A673 (cell line): Measurements from ENCODE around the gene KIAA1549. TPM values are rescaled to one million over a fixed set of nuclear protein-coding genes. Genes with fewer than 3 reads are reported as not detected.

ENCODE experiments used
- BruUV-seq: library from RNA; stranded (reverse); fragments of 400-500 nt; replicated peaks from 2 replicates; lab custom pipeline; 2021; lab: Mats Ljungman, UMichigan
- CTCF ChIA-PET: fragments of 300-600 bp; sonication (Branson Sonifier 250); formaldehyde crosslinking; loops from one replicate; lab custom pipeline; 2022; ENCODE audit warnings: antibody characterized with exemption; lab: Charles Lee
- POLR2A ChIA-PET: fragments of 300-600 bp; sonication (Branson Sonifier 250); formaldehyde crosslinking; loops from one replicate; lab custom pipeline; 2022; ENCODE audit warnings: antibody characterized with exemption; ENCODE audit not compliant: low non-redundant PET; lab: Charles Lee
- DNase-seq: peaks from one replicate; pipeline ENCODE4 v3.0.0-alpha.2; 2015; ENCODE audit warnings: low spot score
- H3K27ac ChIP-seq: fragments of 200-600 bp; sonication (generic); 2 replicates; pipeline ENCODE4 v1.5.1; 2016; ENCODE audit warnings: mixed run types, low read depth, mild to moderate bottlenecking, mixed read lengths, antibody characterized with exemption, low read length; ENCODE audit not compliant: poor library complexity, severe bottlenecking
- H3K27me3 ChIP-seq: fragments of 200-600 bp; sonication (generic); replicated peaks from 2 replicates; pipeline ENCODE4 v1.6.1; 2017; ENCODE audit warnings: mixed run types, low read depth, mild to moderate bottlenecking, mixed read lengths, antibody characterized with exemption, low read length; ENCODE audit not compliant: insufficient read depth, poor library complexity
- H3K36me3 ChIP-seq: fragments of 200-600 bp; sonication (generic); 2 replicates; pipeline ENCODE4 v1.6.1; 2016; ENCODE audit warnings: mixed run types, mild to moderate bottlenecking, mixed read lengths, antibody characterized with exemption, low read length; ENCODE audit not compliant: insufficient read depth, poor library complexity, severe bottlenecking
- H3K4me1 ChIP-seq: fragments of 200-600 bp; sonication (generic); 2 replicates; pipeline ENCODE4 v1.6.1; 2017; ENCODE audit warnings: mixed run types, mild to moderate bottlenecking, mixed read lengths, antibody characterized with exemption, low read length; ENCODE audit not compliant: insufficient read depth, poor library complexity, severe bottlenecking
- H3K4me3 ChIP-seq: fragments of 200-600 bp; sonication (generic); 2 replicates; pipeline ENCODE4 v1.5.1; 2016; ENCODE audit warnings: low read depth, mixed run types, mild to moderate bottlenecking, mixed read lengths, low read length; ENCODE audit not compliant: poor library complexity, severe bottlenecking
- H3K9me3 ChIP-seq: fragments of 200-600 bp; sonication (generic); 2 replicates; pipeline ENCODE4 v1.6.1; 2016; ENCODE audit warnings: mixed run types, low read depth, mild to moderate bottlenecking, mixed read lengths, antibody characterized with exemption, low read length; ENCODE audit not compliant: poor library complexity, severe bottlenecking
- EZH2 ChIP-seq: fragments of 200-600 bp; sonication (generic); IDR thresholded peaks from 2 replicates; pipeline ENCODE4 v1.6.1; 2017; ENCODE audit warnings: borderline replicate concordance, low read depth, mild to moderate bottlenecking, mixed read lengths, antibody characterized with exemption, low read length; ENCODE audit not compliant: poor library complexity, severe bottlenecking
- intact Hi-C: fragments of 100-400 bp; cut with micrococcal nuclease; formaldehyde crosslinking; loops from one replicate; pipeline ENCODE4 v1.10.0; 2022; ENCODE audit not compliant: unreplicated experiment
- total RNA-seq: library from RNA; stranded (reverse); gene quantifications from 2 replicates; pipeline ENCODE4 v1.2.3, GENCODE V29; 2021
- TF ChIP-seq, protein P1 (sequence below): fragments of 300-800, 200-600 bp; sonication (generic); conservative IDR thresholded peaks from 2 replicates; pipeline ENCODE4 v1.5.1; 2017; ENCODE audit warnings: low read depth, mild to moderate bottlenecking, antibody characterized with exemption, low read length, moderate library complexity, mixed read lengths

The KIAA1549 gene
- total RNA-seq, 1 experiment from 2014 or later, result 2.5 TPM

DNA sequence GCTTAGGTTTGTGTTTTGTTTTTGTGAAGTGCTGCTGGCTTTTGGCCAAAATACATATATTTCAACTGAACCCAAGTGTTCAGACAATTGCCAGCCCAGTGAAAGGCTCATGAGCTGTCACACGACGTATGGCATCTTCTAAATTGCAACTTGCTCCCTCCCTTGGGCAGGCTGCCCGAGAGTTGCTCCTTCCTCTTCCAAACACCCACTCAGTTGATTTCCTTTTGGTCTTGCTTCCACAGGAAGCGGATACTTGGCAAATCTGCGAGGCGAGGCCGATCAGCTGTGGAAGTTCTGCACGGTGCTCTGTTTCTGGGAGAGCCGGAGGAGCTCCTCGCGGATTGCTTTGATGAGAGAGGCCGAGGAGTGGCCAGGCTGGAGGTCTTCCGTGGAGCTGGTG, 143.6 kb downstream of the KIAA1549 start:
- ChIA-PET CTCF (no interaction called here), POLR2A (no interaction called here)
- no peak overlapping the region for H3K4me3 ChIP-seq
- intact Hi-C loops, result no loop called here
- DNase-seq, result peak; percentile 12
- TF ChIP-seq EZH2, result no peak
- TF ChIP-seq, protein P1, sequence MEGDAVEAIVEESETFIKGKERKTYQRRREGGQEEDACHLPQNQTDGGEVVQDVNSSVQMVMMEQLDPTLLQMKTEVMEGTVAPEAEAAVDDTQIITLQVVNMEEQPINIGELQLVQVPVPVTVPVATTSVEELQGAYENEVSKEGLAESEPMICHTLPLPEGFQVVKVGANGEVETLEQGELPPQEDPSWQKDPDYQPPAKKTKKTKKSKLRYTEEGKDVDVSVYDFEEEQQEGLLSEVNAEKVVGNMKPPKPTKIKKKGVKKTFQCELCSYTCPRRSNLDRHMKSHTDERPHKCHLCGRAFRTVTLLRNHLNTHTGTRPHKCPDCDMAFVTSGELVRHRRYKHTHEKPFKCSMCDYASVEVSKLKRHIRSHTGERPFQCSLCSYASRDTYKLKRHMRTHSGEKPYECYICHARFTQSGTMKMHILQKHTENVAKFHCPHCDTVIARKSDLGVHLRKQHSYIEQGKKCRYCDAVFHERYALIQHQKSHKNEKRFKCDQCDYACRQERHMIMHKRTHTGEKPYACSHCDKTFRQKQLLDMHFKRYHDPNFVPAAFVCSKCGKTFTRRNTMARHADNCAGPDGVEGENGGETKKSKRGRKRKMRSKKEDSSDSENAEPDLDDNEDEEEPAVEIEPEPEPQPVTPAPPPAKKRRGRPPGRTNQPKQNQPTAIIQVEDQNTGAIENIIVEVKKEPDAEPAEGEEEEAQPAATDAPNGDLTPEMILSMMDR, result no peak
- H3K27me3 ChIP-seq, result no peaks in the 10 kb centered on the region
- no peaks in the 10 kb centered on the region for H3K36me3 ChIP-seq
- H3K4me1 ChIP-seq, result peaks cover 7% of the 10 kb centered on the region
- no peak overlapping the region for H3K27ac ChIP-seq
- H3K9me3 ChIP-seq, result no peaks in the 10 kb centered on the region
- BruUV-seq, result no TSS peak

DNA sequence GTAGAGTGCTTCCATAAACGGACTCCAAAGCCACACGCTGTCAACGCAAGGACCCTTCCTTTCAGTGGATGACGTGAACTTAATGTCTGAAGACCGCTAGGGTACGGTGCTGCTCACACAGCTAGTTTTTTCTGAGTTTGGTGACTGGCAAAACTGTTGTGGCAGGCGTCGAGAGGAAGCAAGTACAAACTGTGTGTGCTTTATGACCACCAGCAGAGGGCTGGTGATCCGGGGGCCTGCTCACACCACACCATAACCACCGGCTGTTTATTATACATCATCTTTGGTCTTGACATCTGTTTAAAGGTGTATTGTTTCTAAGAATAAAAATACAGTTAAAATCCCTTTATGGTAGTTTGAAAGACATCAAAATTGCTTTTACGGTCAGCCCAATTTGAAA, 146.1 kb downstream of the KIAA1549 start:
- CTCF ChIA-PET, result no interaction called here
- Histone ChIP-seq H3K4me3 (no peak overlapping the region), H3K9me3 (no peaks in the 10 kb centered on the region), H3K27me3 (no peaks in the 10 kb centered on the region), H3K27ac (no peak overlapping the region), H3K36me3 (no peaks in the 10 kb centered on the region), H3K4me1 (peaks cover 7% of the 10 kb centered on the region)
- intact Hi-C loops, result no loop called here
- BruUV-seq, result no TSS peak
- TF ChIP-seq EZH2, result no peak
- TF ChIP-seq, protein P1, result no peak
- POLR2A ChIA-PET, result no interaction called here
- no peak for DNase-seq

DNA sequence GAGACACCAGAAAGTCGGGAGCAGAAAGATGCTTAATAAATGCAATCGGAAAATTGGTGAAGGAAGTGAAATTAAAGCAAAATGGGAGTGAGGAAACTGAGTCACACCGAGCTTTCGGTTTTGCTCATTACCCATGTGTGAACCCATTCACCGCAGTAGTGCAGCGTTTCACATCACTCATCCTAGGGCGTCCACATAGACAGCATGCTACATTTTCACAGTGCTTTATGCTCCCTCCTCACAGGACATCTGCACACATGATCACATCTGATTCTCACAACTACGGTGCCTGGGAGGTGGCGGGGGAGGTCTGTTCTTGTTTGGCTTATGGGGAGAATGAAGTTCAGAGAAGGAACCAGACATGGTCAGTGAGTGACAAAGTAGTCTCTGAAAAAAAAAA, 146.6 kb downstream of the KIAA1549 start:
- Histone ChIP-seq H3K27me3 (no peaks in the 10 kb centered on the region), H3K9me3 (no peaks in the 10 kb centered on the region), H3K4me1 (peaks cover 7% of the 10 kb centered on the region), H3K27ac (no peak overlapping the region), H3K4me3 (no peak overlapping the region), H3K36me3 (no peaks in the 10 kb centered on the region)
- CTCF ChIA-PET, result no interaction called here
- no peak for DNase-seq
- POLR2A ChIA-PET, result no interaction called here
- no TSS peak for BruUV-seq
- TF ChIP-seq, protein P1, result no peak
- TF ChIP-seq EZH2, result no peak
- intact Hi-C loops, result no loop called here
